HG02884 (cell line): ENCODE data around the gene ANKRD11.

Experiments used
- ATAC-seq: cut with Tn5 transposase; IDR thresholded peaks from one replicate; pipeline ENCODE4 v1.9.1; 2021; ENCODE audit warnings: mild to moderate bottlenecking, moderate library complexity; ENCODE audit not compliant: unreplicated experiment

The ANKRD11 gene

DNA sequence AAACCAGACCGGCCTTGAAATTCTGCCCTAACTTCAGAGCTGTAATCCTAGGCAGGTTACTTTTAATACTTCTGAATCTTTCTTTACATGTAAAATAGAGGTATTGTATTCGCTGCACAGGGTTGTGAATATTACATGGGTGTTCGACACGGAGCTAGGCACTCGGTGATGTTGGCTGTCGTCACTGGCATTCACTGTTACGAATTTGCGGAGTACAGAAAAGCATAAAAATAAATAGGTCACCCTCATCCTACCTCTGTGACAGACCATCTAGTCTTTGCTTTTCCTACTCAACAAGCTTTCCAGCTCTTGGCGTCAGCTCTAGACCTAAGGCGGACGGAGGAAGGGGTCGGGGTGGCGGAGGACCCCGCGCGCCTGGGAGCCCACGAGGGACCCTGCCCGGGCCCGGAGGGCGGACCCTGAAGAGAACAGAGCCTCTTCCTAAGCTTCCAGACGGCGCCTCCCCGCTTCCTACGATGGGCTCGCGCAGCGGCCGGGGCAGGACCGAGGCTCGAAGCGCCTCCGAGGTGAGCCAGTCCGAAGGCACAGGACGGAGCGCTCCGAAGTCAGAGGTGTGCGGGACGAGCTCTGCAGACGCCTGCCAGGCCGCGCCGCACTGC, 17.0 kb upstream of the ANKRD11 start:
- ATAC-seq = no peak

DNA sequence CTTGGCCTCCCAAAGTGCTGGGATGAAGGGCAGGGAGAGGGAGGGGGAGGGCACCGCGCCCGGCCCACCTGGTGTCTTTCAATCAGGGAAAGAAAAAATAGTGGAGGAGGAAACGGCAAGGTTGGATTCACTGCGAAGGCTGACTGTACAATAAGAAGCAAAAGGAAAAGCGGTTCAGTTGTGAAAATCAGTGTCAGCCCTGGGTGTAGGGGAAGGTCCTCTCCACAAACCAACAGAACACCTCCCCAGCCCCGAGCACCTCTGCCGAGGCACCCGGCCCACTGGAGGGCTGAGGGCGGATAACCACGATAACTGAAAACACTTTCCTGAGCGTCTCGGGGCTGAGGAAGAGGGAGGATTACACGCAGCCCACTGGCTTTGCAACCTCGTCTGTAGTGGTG, 16.4 kb upstream of the ANKRD11 start:
- no peak for ATAC-seq

GRCh38 chr16:89506113-89506504, 15.7 kb upstream of the ANKRD11 start:
- no peak for ATAC-seq

DNA sequence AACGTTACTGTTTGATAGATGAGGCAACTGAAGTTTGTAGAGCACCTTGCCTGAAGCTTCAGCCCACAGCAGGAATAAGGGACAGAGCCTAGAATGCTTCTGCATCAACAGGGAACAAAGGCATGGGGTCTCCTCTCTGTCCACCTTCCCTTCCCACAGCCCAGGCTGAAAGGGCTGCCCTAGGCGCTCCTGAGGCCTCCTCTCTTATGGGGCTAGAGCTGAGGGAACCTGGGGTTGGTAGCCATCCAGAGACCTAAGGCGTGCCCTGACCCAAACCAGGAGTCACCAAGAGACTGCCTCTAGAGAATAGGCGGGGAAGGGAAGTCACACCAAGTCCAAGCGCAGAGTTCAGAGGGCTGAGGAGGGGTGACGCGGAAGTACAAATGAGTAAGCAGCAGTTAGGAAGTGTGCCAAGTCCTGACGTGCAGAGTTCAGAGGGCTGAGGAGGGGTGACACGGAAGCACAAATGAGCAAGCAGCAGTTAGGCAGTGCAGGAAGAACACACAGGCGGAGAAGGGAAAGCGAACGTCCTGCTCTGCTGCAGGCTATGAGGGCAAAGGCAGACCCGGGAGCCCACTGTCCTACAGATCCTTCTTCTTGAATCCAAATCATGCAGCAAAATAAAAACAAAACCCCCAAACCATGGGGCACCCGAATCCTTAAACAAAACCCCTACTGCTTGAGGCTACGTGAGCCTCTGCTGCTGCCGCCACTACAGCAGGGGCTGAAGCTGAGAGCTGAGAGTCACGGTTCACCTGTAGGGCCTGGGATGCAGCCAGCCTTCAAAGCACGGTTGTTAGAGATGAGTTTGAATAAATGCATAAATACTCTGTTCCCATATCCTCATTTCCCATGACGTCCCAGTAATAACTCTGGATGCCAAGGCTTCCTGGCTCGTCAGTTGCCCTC, 15.1 kb upstream of the ANKRD11 start:
- ATAC-seq = no peak

GRCh38 chr16:89504091-89504490, 13.7 kb upstream of the ANKRD11 start:
- no peak for ATAC-seq

DNA sequence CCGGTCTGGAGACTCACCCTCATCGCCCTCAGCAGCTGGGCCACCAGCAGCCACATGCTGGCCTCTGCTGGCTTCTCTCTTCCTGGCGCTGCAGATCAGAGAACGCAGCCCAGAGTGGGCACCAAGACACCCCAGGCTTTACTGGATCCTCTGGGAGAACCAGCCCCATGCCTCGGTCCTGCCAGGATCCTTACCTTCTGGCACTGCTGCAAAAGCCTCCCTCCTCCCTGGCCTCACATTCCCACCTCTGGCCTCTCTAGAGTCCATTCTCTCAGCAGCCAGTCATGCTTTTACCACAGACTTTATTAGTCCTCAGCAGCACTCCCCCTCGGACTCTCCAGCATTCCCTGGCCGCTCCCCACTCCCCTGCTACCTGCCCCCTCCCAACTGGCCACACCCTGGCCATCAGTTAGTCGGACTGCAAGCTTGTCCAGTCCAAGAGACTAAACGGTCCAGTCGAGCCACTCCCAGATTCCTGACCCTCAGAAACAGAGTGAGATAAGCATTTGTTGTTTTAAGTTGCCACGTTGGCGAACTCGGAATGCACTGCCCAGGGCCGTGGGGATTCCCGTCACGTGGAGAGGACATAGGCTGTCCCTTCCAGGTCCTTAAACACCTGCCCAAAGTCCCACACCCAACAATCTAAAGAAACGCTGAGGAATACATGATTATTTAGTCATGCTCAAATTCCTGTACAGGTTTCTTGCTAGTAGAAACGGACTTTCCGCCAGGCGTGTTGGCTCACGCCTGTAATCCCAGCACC, 11.9 kb upstream of the ANKRD11 start:
- ATAC-seq = no peak

- no peak for ATAC-seq
These were observed 9.4 kb upstream of the ANKRD11 start for GRCh38 chr16:89499767-89500166.

- no peak for ATAC-seq
These were observed 8.5 kb upstream of the ANKRD11 start for GRCh38 chr16:89498839-89499238.

DNA sequence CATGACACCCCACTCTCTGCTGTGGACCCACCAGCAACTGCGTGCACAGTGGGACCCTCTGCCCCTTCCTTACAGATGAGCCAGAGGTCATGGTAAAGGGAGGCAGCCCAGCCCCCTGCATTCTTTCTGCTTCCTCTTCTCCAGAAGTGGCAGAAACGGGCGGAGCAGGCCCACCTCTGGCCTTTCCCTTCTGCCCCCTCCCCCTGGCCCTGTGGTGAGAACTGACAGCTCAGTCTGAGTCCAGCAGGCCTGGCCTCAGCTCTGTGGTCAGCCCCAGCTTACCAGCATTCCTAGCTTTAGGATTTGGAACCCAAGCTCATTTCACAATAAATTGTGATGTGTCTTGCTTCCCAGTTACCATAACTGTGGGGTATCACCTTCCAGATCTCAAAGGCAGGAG, 4.8 kb upstream of the ANKRD11 start:
- ATAC-seq = no peak

DNA sequence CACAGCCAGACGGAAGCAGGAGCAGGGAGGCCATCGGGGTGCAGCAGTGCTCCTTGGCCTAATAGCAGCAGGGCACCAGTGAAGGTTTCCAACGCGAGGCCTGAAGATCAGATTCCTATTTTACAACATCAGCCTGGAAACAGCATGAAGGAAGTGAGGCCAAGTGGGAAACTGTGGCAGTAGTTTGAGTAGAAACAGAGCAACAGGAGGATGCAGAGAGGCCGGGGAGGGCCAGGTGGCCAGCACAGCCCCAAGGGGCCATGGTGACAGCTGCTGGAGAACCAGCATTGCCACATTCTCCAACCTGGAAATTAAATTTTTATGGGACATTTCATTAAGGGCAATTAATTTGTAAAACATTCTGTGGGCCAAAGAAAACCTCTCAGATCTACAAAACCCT, 3.4 kb upstream of the ANKRD11 start:
- ATAC-seq = no peak

GRCh38 chr16:89491974-89492687, 1.8 kb upstream of the ANKRD11 start:
- ATAC-seq = no peak

DNA sequence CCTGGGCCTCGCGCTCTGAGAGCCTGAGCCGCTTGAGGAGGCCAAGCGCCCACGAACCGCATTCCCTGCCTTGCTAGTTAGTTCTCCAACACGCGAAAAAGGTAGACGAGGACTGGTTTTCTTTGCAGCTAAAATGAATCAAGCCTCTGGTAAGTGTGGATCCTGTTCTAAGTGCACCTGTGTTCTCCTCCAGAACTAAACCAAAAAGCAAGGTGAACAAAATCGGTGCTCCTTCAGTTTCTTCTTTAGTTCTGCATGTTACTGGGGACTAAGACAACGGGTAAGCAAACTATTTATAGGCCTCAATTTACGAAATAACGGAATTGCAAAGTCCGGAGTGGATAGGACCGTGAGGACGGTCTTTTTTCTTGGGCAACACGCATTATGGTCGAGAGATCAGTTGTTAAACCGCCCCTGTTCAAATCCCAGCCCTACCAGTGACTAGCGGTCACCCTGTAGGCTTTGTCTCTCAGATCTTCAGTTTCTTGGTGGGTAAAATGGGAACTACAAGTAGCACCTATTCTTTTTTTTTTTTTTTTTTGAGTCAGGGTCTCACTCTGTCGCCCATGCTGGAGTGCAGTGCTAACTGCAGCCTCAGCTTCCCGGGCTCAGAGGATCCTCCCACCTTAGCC, 993 bp upstream of the ANKRD11 start:
- ATAC-seq = no peak

- ATAC-seq = no peak
These were observed 393 bp downstream of the ANKRD11 start for GRCh38 chr16:89489898-89490438.

DNA sequence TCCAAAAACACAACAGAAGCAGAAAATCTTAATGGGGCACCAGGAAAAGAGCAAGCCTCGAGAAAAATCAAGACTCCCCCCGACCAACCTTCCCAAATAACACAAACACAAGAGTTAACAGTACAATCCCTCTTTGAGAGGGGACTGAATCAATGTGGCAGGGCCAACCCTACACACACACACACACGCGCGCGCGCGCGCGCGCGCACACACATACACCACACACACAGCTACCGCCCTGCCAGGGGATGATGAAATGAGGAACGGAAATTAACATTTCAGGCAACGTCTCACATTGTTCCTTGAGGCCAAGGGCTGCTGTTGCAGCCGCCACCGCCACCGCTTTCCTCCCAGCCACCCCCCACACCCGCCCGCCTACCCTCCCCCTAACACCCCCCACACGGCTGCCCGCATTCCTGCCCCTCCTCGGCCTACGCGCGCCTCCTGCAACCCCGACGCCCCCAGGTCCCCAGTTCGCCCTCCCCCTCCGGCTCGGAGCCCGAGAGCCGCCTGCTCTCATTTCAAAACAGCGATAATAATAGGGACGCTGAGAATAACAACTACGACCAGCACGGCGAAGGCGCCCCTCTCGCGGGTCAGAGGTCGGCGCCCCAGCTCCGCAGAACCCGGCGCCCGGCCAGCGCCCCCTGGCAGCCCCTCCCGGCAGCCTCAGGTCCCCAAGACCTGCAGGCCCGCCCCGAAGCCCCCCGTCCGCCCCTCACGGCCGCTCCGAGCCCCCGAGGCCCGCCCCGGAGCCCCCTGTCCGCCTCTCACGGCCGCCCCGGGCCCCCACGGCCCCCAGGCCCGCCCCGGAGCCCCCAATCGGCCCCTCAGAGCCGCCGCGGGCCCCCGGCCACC, 1.1 kb downstream of the ANKRD11 start:
- no peak for ATAC-seq

- ATAC-seq = no peak
These were observed 4.6 kb downstream of the ANKRD11 start for GRCh38 chr16:89485701-89486246.

DNA sequence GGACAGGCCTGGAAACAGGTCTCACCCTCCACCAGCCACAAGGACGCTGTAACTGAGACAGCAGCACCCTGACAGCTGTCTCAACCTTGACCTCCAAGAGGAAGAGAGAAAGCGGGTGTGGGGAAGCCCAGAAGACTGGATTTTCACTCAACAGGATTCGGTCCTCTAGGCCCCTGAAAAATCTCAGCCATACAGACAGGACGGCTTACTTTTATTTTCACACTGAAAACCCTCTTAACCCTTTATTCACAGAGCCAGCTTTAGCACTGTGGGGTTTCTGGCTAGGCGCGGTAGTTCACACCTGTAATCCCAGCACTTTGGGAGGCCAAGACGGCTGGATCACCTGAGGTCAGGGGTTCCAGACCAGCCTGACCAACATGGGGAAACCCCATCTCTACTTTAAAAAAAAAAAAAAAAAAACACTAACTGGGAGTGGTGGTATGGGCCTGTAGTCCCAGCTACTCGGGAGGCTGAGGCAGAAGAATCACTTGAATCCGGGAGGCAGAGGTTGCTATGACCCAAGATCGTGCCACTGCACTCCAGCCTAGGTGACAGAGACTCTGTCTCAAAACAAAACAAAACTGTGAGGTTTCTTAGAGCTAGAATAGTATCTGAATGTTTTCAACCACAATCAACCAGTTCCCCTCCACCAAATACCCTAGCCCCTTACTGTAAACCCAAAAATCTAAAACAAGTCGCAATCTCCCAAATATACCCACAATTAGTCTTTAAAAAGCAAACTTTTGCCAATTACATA, 5.3 kb downstream of the ANKRD11 start:
- ATAC-seq = no peak

GRCh38 chr16:89484041-89484501, 6.3 kb downstream of the ANKRD11 start:
- no peak for ATAC-seq

DNA sequence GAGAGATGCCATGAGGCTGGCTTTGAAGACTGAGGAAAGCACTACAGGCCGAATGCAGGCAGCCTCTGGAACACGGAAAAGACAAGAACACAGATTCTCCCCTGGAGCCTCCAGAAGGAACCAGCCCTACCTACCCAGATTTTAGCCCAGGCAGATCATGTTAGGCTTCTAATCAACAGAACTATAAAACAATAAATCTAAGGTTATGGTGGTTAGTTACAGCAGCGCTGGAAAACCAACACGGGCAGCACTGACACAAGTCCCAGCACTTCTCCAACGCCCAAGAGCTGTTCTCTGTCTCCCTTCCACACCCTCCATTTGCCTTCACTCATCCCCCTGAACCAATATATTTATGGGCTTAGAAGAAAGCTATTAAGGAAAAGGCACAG, 7.5 kb downstream of the ANKRD11 start:
- ATAC-seq = no peak
